ENCODE results near the gene SULT4A1. TPM values are rescaled to one million over a fixed set of nuclear protein-coding genes. Genes with fewer than 3 reads are reported as not detected.

The SULT4A1 gene
- total and polyA plus RNA-seq, 2 of the 8 experiments (the other 6 are each of a cell fraction or from before 2014, with no cell fraction given), result 9.1 to 11.8 TPM

DNA sequence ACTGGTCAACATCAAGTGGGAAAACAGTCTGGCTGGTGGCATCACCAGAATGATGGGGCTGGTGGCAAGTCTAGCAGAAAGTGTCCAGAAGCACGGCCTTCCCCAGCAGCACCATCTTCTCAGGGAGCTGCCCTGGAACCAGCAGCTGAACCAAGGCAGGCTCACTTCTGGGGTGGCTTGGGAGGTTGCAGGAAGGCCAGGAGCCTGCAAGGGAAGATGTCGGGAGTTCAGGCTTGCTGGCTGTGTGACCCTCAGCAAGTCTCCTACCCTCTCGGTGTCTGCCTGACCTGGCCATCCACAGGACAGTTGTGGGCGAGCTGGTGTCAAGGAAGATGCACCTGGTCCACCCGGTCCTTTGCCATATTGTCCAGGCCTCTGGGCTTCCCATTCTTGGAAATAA lies 31.8 kb upstream of the SULT4A1 start:
- Histone ChIP-seq H3K27ac (ENCODE audit: low read depth, low read length) (no peak overlapping the region), H4K91ac (replicated peaks; ENCODE audit: insufficient read length, low read length) (no peak overlapping the region), H2BK5ac (ENCODE audit: low read depth, low read length) (no peak overlapping the region), H3K23me2 (ENCODE audit: low read depth, low read length) (peaks cover 11% of the 10 kb centered on the region; the same call in 1 of the 2 replicates), H2BK12ac (ENCODE audit: low read depth, low read length) (no peak overlapping the region), H3K14ac (ENCODE audit: insufficient read length) (no peak overlapping the region), H3K36me3 (ENCODE audit: control insufficient read depth in 2 of 4, insufficient read depth in 4 of 4, low read length in 3 of 4) (no peaks in the 10 kb centered on the region), H4K20me1 (replicated peaks in 1 of 2; ENCODE audit: control insufficient read depth in 1 of 2, insufficient read depth in 2 of 2, low read length in 2 of 2) (peaks cover 3 to 7% of the 10 kb centered on the region in 2 experiments), H3K79me1 (ENCODE audit: low read depth, low read length) (no peaks in the 10 kb centered on the region; the same call in 1 of the 2 replicates), H2BK15ac (ENCODE audit: low read length) (no peak overlapping the region), H3K4me2 (ENCODE audit: insufficient read depth in 1 of 2, low read depth in 2 of 2, low read length in 2 of 2) (no peak overlapping the region), H3K4me1 (replicated peaks in 1 of 4; ENCODE audit: control insufficient read depth in 3 of 4, insufficient read depth in 4 of 4, low read length in 3 of 4) (peaks cover 0 to 12% (median 5%) of the 10 kb centered on the region in 4 experiments; a peak in 5 of 7 replicates), H4K5ac (ENCODE audit: insufficient read length, low read depth, low read length) (no peak overlapping the region), H2AFZ (ENCODE audit: low read length) (no peak overlapping the region), H2BK120ac (replicated peaks; ENCODE audit: low read depth, low read length) (no peak overlapping the region), H3K23ac (ENCODE audit: insufficient read length) (no peak overlapping the region), H2AK5ac (ENCODE audit: low read depth, low read length) (0 out of 2 replicates have a peak overlapping the region, but pooled peaks have one; percentile 75), H3K9me3 (ENCODE audit: insufficient read depth in 2 of 2, low read depth in 1 of 2, low read length in 1 of 2) (no peaks in the 10 kb centered on the region), H3K56ac (replicated peaks; ENCODE audit: insufficient read length, low read depth, low read length) (no peak overlapping the region), H4K8ac (ENCODE audit: extremely low read depth, insufficient read depth, low read length) (no peak overlapping the region), H3K27me3 (replicated peaks in 1 of 4; ENCODE audit: control insufficient read depth in 3 of 4, extremely low read depth in 1 of 4, insufficient read depth in 3 of 4, low read length in 3 of 4) (peaks cover 0 to 4% (median 1%) of the 10 kb centered on the region in 4 experiments; a peak in 3 of 7 replicates), H3K18ac (ENCODE audit: extremely low read depth, low read length) (no peak overlapping the region), H3K9ac (replicated peaks in 1 of 4; ENCODE audit: extremely low read depth in 1 of 4, low read depth in 3 of 4, low read length in 3 of 4) (no peak overlapping the region), H2BK20ac (ENCODE audit: low read length) (no peak overlapping the region), H3K79me2 (ENCODE audit: control insufficient read depth in 1 of 2, insufficient read depth in 2 of 2, low read length in 2 of 2) (no peaks in the 10 kb centered on the region), H3K4me3 (ENCODE audit: extremely low read depth in 1 of 4, insufficient read depth in 2 of 4, low read depth in 3 of 4, low read length in 4 of 4) (no peak overlapping the region), H3K4ac (replicated peaks; ENCODE audit: insufficient read length, low read depth, low read length) (no peak overlapping the region)
- 84% methylated on average over 5 of the region's 5 CpGs; no CpG with 5 or more reads in 1 of the 2 experiments for WGBS, 2 experiments (ENCODE audit: extremely low coverage in 1 of 2, insufficient coverage in 1 of 2, insufficient read length in 1 of 2, insufficient replicate concordance in 2 of 2, low coverage in 1 of 2, low lambda C conversion rate in 2 of 2, missing lambda C conversion rate in 1 of 2)
- no peak for FAIRE-seq
- DNase-seq (ENCODE audit: low read depth in 1 of 2, low spot score in 2 of 2), result no peak
- POLR2A ChIA-PET (ENCODE audit: partially characterized antibody), result interaction anchor here (1.1 to 2.4 kb wide), 2 partner anchors 20 to 29 kb away, joined by 4 to 7 read pairs; partner anchors contain the start of gene PNPLA3
- CTCF ChIA-PET (ENCODE audit: partially characterized antibody), result interaction anchor here (1.3 to 21.4 kb wide), 4 partner anchors 9 to 791 kb away, joined by 3 to 226 read pairs (median 4); no protein-coding TSS in a partner anchor
- TF ChIP-seq GABPA (IDR thresholded peaks at IDR 0.05; ENCODE audit: borderline replicate concordance, insufficient read depth, low read length) (no peak), TAF1 (IDR thresholded peaks at IDR 0.05; ENCODE audit: low read depth, low read length) (no peak), HDAC6 (IDR thresholded peaks at IDR 0.05; ENCODE audit: low read depth, low read length) (no peak), HDAC2 (IDR thresholded peaks at IDR 0.05; ENCODE audit: borderline replicate concordance in 1 of 2, low read depth in 2 of 2, low read length in 2 of 2) (no peak), TCF12 (IDR thresholded peaks at IDR 0.05; ENCODE audit: low read depth, low read length) (no peak), BCL11A (IDR thresholded peaks at IDR 0.05; ENCODE audit: low read depth in 2 of 2, low read length in 2 of 2) (no peak), RAD21 (IDR thresholded peaks at IDR 0.05 in 1 of 2, conservative IDR thresholded peaks at IDR 0.05 in 1 of 2; ENCODE audit: low read depth in 2 of 2, low read length in 2 of 2) (no peak), CHD1 (IDR thresholded peaks at IDR 0.05; ENCODE audit: low read depth, low read length) (no peak), SP4 (IDR thresholded peaks at IDR 0.05; ENCODE audit: low read length) (no peak), ZNF274 (IDR thresholded peaks at IDR 0.05; ENCODE audit: borderline replicate concordance, extremely low read depth, low read length) (no peak), SP2 (IDR thresholded peaks at IDR 0.05; ENCODE audit: low read length) (no peak), SAP30 (IDR thresholded peaks at IDR 0.05; ENCODE audit: insufficient read depth, insufficient replicate concordance, low read length) (no peak), NRF1 (IDR thresholded peaks at IDR 0.05; ENCODE audit: low read depth, low read length) (no peak), RBBP5 (IDR thresholded peaks at IDR 0.05; ENCODE audit: borderline replicate concordance, low read depth, low read length) (no peak)
